ENCODE data around the gene NUDCD3. TPM values are rescaled to one million over a fixed set of nuclear protein-coding genes. Genes with fewer than 3 reads are reported as not detected.

NUDCD3 gene
- total RNA-seq, 1 donor, result 54.3 TPM

DNA sequence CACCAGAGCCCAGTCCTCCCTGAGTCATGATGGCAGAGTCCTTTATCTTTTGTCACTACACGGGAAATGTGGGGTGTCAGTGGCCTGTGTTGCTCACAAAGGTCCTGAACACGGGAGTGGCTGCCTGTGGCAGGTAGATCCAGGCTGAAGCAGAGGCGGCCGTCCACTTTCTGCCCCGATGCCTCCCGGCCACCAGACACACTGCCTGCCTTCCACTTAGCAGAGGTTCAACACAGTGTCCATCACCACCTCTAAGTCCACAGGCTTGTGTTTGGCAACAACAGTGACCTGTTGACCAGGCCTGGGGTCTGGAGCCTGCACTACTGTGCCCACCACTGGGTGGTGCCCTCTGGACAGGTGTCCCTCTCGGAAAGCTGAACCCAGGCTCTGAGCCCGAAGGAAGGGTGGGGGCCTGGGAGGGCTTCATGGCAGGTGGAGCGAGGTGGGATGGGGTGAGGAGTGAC, 115.2 kb downstream of the NUDCD3 start:
- no peak overlapping the region for H3K4me2 ChIP-seq (ENCODE audit: insufficient read depth, low read length)
- DNase-seq (ENCODE audit: insufficient read length, low spot score, missing footprints), result no peak
- no peak overlapping the region for H2AFZ ChIP-seq (ENCODE audit: low read length)
- no peaks in the 10 kb centered on the region for H3K9me3 ChIP-seq (ENCODE audit: low read depth, low read length)
- H4K20me1 ChIP-seq (ENCODE audit: insufficient read depth, low read length), result no peaks in the 10 kb centered on the region
- H3K4me3 ChIP-seq (ENCODE audit: insufficient read depth, low read length), result no peak overlapping the region
- H3K27ac ChIP-seq (ENCODE audit: low read depth, low read length), result no peak overlapping the region
- peaks cover 34% of the 10 kb centered on the region for H3K4me1 ChIP-seq (ENCODE audit: insufficient read depth, low read length)
- no peaks in the 10 kb centered on the region for H3K27me3 ChIP-seq (ENCODE audit: insufficient read depth, low read length)
- TF ChIP-seq, protein P1, sequence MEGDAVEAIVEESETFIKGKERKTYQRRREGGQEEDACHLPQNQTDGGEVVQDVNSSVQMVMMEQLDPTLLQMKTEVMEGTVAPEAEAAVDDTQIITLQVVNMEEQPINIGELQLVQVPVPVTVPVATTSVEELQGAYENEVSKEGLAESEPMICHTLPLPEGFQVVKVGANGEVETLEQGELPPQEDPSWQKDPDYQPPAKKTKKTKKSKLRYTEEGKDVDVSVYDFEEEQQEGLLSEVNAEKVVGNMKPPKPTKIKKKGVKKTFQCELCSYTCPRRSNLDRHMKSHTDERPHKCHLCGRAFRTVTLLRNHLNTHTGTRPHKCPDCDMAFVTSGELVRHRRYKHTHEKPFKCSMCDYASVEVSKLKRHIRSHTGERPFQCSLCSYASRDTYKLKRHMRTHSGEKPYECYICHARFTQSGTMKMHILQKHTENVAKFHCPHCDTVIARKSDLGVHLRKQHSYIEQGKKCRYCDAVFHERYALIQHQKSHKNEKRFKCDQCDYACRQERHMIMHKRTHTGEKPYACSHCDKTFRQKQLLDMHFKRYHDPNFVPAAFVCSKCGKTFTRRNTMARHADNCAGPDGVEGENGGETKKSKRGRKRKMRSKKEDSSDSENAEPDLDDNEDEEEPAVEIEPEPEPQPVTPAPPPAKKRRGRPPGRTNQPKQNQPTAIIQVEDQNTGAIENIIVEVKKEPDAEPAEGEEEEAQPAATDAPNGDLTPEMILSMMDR (IDR thresholded peaks at IDR 0.05; ENCODE audit: extremely low read depth, low read depth, low read length), result no peak
- no peaks in the 10 kb centered on the region for H3K36me3 ChIP-seq (ENCODE audit: insufficient read depth, low read length)
- no peaks in the 10 kb centered on the region for H3K79me2 ChIP-seq (ENCODE audit: insufficient read depth, low read length)

DNA sequence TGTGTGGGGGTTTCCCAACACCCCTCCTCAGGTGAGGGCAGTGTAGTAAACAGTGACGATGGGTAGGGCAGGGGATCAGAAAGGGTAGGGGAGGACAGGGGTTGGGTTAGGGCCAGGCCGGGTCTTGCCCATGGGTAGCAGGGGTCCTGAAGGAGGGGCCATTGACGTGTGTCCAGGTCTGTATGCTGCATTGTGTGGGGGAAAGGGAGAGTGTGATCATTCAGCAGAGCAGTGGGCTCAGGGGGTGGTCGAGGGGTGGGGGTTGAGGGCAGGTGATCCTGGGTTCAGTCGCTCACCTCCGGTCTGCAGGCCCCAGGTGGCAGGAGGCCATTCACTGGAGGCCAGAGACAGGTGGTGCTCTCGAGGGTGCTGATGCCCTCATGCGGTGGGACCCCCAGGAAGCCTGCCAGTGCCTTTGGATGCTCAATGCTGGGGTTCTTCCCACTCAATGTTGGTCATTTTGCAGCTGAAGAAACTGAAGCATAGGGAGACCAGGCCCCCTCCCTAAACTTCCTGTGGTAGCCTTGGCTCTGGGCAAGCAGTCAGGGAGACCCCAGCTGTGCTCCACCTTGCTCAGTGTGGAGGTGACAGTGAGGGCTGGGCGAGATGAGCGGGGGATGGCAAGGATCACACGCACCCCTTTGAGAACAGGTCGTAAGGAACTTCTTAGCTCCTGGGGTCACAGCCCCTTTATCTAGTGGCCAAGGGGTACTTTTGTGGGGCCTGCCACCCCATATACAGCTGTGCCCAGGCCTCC, 116.3 kb downstream of the NUDCD3 start:
- peaks cover 24% of the 10 kb centered on the region for H3K4me1 ChIP-seq (ENCODE audit: insufficient read depth, low read length)
- TF ChIP-seq, protein P1 (IDR thresholded peaks at IDR 0.05; ENCODE audit: extremely low read depth, low read depth, low read length), result no peak
- no peak overlapping the region for H2AFZ ChIP-seq (ENCODE audit: low read length)
- no peaks in the 10 kb centered on the region for H3K36me3 ChIP-seq (ENCODE audit: insufficient read depth, low read length)
- no peaks in the 10 kb centered on the region for H4K20me1 ChIP-seq (ENCODE audit: insufficient read depth, low read length)
- no peak for DNase-seq (ENCODE audit: insufficient read length, low spot score, missing footprints)
- no peak overlapping the region for H3K4me2 ChIP-seq (ENCODE audit: insufficient read depth, low read length)
- no peaks in the 10 kb centered on the region for H3K79me2 ChIP-seq (ENCODE audit: insufficient read depth, low read length)
- no peak overlapping the region for H3K4me3 ChIP-seq (ENCODE audit: insufficient read depth, low read length)
- no peak overlapping the region for H3K27ac ChIP-seq (ENCODE audit: low read depth, low read length)
- no peaks in the 10 kb centered on the region for H3K9me3 ChIP-seq (ENCODE audit: low read depth, low read length)
- no peaks in the 10 kb centered on the region for H3K27me3 ChIP-seq (ENCODE audit: insufficient read depth, low read length)

DNA sequence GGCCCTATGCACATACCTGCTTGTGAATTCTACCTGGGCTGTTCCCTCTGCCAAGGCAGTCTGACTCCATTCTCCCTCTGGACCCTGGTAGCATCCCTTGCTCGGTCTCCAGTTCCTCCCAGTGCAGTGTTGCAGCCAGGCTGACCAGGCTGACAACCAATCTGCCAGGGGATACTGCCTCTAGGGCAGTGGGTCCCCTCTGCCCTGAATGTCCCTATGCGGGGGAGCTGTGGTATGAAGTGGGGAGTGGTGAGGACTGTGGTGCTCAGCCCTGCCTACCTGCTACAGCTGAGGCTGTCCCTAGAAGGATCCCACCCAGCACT, 117.1 kb downstream of the NUDCD3 start:
- no peak for DNase-seq (ENCODE audit: insufficient read length, low spot score, missing footprints)
- Histone ChIP-seq H3K4me1 (ENCODE audit: insufficient read depth, low read length) (peaks cover 20% of the 10 kb centered on the region), H4K20me1 (ENCODE audit: insufficient read depth, low read length) (no peaks in the 10 kb centered on the region), H3K4me3 (ENCODE audit: insufficient read depth, low read length) (no peak overlapping the region), H3K36me3 (ENCODE audit: insufficient read depth, low read length) (no peaks in the 10 kb centered on the region), H3K4me2 (ENCODE audit: insufficient read depth, low read length) (no peak overlapping the region), H3K9me3 (ENCODE audit: low read depth, low read length) (no peaks in the 10 kb centered on the region), H3K79me2 (ENCODE audit: insufficient read depth, low read length) (no peaks in the 10 kb centered on the region), H2AFZ (ENCODE audit: low read length) (no peak overlapping the region), H3K27me3 (ENCODE audit: insufficient read depth, low read length) (no peaks in the 10 kb centered on the region), H3K27ac (ENCODE audit: low read depth, low read length) (no peak overlapping the region)
- TF ChIP-seq, protein P1 (IDR thresholded peaks at IDR 0.05; ENCODE audit: extremely low read depth, low read depth, low read length), result no peak

DNA sequence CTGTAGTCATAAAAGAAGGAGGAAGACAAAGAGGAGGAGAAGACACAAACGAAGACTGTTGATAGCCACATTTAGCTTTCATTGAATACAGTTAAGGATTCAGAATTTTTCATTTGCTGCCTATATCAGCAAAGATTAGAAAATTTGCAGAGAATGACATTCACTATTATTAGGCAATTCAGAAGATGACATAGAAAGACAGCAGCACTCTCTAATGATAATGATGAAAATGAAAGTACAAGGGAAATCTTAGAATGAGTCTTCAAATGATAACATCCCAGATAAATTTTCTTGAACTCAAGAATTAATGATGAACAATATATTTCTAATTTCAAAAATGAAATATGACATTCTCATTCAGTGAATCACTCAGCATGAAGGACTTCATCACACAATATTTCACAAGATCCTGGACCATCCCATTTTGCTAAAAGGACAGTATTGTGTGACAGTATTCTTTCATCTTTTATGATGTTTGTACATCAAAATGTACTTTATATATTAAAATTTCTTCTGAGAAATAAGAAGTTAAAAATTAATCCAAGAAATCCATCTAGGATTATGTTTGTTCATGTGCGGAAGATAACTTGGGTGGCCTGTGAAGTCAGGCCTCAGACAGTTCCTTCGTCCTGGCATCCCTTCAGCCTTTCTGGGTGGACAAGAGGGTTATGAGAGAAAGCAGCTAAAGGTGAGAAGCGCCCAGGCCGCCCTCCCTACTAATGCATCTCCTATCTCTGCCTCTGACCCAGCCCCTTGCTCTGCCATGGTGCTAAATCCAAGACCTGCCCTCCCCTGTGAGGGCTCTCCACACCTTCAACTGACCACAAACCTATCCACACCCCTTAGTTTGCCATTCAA, 117.7 kb downstream of the NUDCD3 start:
- Histone ChIP-seq H3K36me3 (ENCODE audit: insufficient read depth, low read length) (no peaks in the 10 kb centered on the region), H3K27me3 (ENCODE audit: insufficient read depth, low read length) (no peaks in the 10 kb centered on the region), H3K79me2 (ENCODE audit: insufficient read depth, low read length) (no peaks in the 10 kb centered on the region), H3K9me3 (ENCODE audit: low read depth, low read length) (no peaks in the 10 kb centered on the region), H3K4me2 (ENCODE audit: insufficient read depth, low read length) (peak overlapping the region; percentile 20), H2AFZ (ENCODE audit: low read length) (no peak overlapping the region), H3K4me3 (ENCODE audit: insufficient read depth, low read length) (no peak overlapping the region), H4K20me1 (ENCODE audit: insufficient read depth, low read length) (no peaks in the 10 kb centered on the region), H3K4me1 (ENCODE audit: insufficient read depth, low read length) (peaks cover 16% of the 10 kb centered on the region), H3K27ac (ENCODE audit: low read depth, low read length) (no peak overlapping the region)
- DNase-seq (ENCODE audit: insufficient read length, low spot score, missing footprints), result no peak
- TF ChIP-seq, protein P1 (IDR thresholded peaks at IDR 0.05; ENCODE audit: extremely low read depth, low read depth, low read length), result no peak
